Chondrocyte (in vitro differentiated cells): ENCODE results near the gene GSTM3. TPM values are rescaled to one million over a fixed set of nuclear protein-coding genes. Genes with fewer than 3 reads are reported as not detected.

ENCODE experiments used
- DNase-seq: peaks from one replicate; pipeline ENCODE4 v3.0.0; 2021; ENCODE audit warnings: mixed read lengths, low spot score
- H3K27ac Mint-ChIP-seq: one replicate; pipeline ENCODE4 v1.8.0; 2021; ENCODE audit warnings: mild to moderate bottlenecking, moderate library complexity, mixed read lengths; ENCODE audit not compliant: unreplicated experiment
- H3K27me3 Mint-ChIP-seq: 2 replicates; pipeline ENCODE4 v1.8.0; 2021; ENCODE audit warnings: low read depth, mixed read lengths
- H3K36me3 Mint-ChIP-seq: 2 replicates; pipeline ENCODE4 v1.8.0; 2021; ENCODE audit warnings: low read depth, mixed read lengths
- H3K4me1 Mint-ChIP-seq: 2 replicates; pipeline ENCODE4 v1.8.0; 2021; ENCODE audit warnings: low read depth, mild to moderate bottlenecking, mixed read lengths
- H3K4me3 Mint-ChIP-seq: one replicate; pipeline ENCODE4 v1.8.0; 2021; ENCODE audit warnings: mild to moderate bottlenecking, moderate library complexity, mixed read lengths; ENCODE audit not compliant: unreplicated experiment
- H3K9me3 Mint-ChIP-seq: 2 replicates; pipeline ENCODE4 v1.8.0; 2021; ENCODE audit warnings: low read depth, mixed read lengths
- total RNA-seq: library from RNA; stranded (reverse); gene quantifications from 3 replicates; pipeline ENCODE4 v1.2.1, GENCODE V29; 2021
- TF ChIP-seq, protein P1 (sequence below): fragments of 200-600 bp; sonication (generic); IDR thresholded peaks from 2 replicates; pipeline ENCODE4 v1.5.0; 2021; ENCODE audit warnings: antibody characterized with exemption, mild to moderate bottlenecking, moderate library complexity

Gene GSTM3
- total RNA-seq, 1 donor from 2014 or later: 63.8 TPM

DNA sequence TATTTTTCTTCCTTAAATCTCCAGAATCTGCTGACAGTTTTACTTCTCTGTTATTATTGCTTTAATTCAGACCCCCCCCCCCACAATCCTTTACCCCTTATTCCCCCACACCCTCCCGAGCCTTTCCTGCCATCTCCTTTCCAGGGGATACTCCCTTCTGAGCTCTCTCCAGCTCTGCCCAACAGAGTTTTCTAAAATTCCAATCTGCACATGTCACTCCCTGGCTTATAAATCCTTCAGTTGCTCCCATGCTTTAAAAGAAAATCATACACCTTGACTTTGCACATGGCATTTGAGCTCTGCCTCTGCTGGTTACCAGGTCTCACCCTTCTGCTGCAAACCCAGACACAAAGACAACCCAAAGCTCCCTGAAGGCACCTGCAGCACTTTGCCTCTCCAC lies 34.6 kb upstream of the GSTM3 start:
- no peaks in the 10 kb centered on the region for H3K27me3 Mint-ChIP-seq
- no peak overlapping the region for H3K4me3 Mint-ChIP-seq
- DNase-seq: no peak
- H3K27ac Mint-ChIP-seq: no peak overlapping the region
- TF ChIP-seq, protein P1, sequence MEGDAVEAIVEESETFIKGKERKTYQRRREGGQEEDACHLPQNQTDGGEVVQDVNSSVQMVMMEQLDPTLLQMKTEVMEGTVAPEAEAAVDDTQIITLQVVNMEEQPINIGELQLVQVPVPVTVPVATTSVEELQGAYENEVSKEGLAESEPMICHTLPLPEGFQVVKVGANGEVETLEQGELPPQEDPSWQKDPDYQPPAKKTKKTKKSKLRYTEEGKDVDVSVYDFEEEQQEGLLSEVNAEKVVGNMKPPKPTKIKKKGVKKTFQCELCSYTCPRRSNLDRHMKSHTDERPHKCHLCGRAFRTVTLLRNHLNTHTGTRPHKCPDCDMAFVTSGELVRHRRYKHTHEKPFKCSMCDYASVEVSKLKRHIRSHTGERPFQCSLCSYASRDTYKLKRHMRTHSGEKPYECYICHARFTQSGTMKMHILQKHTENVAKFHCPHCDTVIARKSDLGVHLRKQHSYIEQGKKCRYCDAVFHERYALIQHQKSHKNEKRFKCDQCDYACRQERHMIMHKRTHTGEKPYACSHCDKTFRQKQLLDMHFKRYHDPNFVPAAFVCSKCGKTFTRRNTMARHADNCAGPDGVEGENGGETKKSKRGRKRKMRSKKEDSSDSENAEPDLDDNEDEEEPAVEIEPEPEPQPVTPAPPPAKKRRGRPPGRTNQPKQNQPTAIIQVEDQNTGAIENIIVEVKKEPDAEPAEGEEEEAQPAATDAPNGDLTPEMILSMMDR: no peak
- no peaks in the 10 kb centered on the region for H3K36me3 Mint-ChIP-seq
- peaks cover 15% of the 10 kb centered on the region for H3K4me1 Mint-ChIP-seq
- H3K9me3 Mint-ChIP-seq: no peaks in the 10 kb centered on the region

DNA sequence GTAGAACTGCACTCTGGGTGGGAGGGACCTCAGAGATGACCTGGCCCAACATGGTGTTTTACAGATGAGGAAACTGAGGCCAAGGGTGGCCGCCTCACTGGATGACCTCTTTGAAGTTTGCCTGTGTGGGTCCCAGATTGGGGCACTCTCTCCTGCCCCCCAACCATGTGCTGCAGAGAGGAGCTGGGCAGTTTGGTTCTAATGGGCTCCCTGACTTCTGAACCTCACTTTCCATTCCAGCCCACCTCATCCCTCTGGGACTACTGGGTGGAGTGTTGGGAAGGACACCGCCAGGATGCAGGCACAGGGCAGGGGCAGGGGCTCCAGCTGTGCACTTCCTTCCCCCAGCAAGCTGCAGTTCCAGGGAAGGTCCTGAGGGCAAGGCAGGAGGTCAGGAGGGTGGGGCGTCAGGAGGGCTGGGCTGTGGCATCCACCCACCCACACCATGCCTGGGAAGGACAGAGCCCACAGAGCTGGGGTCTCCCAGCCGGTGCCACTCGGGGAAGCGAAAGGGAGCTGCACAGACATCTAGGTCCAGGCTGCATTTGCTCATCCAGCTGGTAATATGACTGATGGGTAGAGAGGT lies 33.2 kb upstream of the GSTM3 start:
- Mint-ChIP-seq H3K27me3 (no peaks in the 10 kb centered on the region), H3K36me3 (no peaks in the 10 kb centered on the region), H3K9me3 (no peaks in the 10 kb centered on the region), H3K27ac (no peak overlapping the region), H3K4me3 (no peak overlapping the region), H3K4me1 (peaks cover 18% of the 10 kb centered on the region)
- TF ChIP-seq, protein P1: peak; percentile 41
- DNase-seq: peak; percentile 64

DNA sequence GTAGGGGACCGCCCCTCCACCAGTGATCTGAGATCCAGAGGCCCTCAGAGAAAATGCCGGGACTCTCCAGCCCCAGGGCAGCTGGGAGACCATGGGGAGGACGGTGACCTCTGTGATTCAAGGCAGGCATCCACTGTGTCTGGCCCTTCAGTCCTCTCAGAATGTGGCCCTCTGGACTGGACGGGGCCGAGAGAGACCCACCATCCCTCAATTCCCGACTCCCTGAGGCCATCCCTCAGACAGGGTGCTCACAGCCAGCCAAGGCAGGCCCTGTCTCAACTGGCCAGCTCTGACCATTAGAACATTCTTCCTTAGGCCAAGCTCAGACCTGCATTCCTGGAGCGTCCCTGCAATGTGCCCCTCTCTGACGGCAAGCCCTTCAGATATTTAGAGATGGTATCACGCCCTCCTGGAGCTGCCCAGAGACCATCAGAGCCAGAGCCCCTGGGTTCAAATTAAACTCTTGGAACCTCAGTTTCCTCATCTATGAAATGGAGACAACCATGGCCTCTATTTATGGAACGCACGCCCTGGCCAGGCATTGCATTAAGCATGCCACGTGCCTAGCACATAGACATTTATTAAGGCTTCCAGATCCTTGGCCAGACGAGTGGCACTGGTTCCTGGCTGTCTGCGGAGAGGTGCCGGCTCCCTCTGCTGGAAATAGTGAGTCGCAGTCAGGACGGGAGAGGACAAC lies 32.5 kb upstream of the GSTM3 start:
- no peaks in the 10 kb centered on the region for H3K27me3 Mint-ChIP-seq
- DNase-seq: peak; percentile 87

DNA sequence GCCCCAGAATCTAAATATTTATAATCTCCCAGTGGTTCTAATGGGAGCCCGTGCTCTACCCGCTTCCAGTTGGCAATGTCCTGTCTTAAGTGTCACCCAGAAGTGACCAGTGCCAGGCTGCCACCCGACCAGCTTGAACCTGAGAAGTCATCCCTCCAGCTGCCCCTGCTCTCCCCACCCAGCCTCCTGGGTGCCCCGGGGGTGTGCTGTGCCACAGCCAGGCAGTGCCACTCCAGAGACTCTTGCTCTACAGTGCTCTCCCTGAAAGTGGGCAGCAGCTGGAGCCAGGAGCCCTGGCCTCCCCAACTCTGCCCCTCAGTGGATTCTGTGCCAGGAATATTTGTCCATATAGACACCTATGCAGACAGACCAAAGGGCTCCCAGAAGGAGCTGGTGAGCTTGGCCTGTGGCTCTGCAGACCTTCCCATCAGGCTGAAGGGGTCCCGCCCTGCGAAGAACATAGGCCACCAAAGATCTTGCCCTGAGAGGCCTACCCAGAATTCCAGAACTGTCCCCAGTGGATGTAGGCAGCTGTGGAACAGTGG lies 31.9 kb upstream of the GSTM3 start:
- peak; percentile 77 for DNase-seq

More for the DNA sequence above, 32.5 kb upstream of the GSTM3 start:
- Mint-ChIP-seq H3K36me3 (no peaks in the 10 kb centered on the region), H3K27ac (peak overlapping the region; percentile 61), H3K4me1 (peaks cover 18% of the 10 kb centered on the region), H3K4me3 (no peak overlapping the region), H3K9me3 (no peaks in the 10 kb centered on the region)
- TF ChIP-seq, protein P1: peak; percentile 92

More for the DNA sequence above, 31.9 kb upstream of the GSTM3 start:
- TF ChIP-seq, protein P1: no peak
- Mint-ChIP-seq H3K9me3 (no peaks in the 10 kb centered on the region), H3K36me3 (no peaks in the 10 kb centered on the region), H3K4me3 (no peak overlapping the region), H3K4me1 (peaks cover 18% of the 10 kb centered on the region), H3K27ac (no peak overlapping the region), H3K27me3 (no peaks in the 10 kb centered on the region)
